ENCODE measurements around the gene MYO7B. TPM values are rescaled to one million over a fixed set of nuclear protein-coding genes. Genes with fewer than 3 reads are reported as not detected.

Gene MYO7B
- total and polyA plus RNA-seq, 2 donors (not counting 1 experiment from before 2014, with no cell fraction given) = under 0.01 TPM; not detected in 1

- H3K27me3 ChIP-seq (ENCODE audit: control insufficient read depth, insufficient read depth, low read length) = no peaks in the 10 kb centered on the region
- H3K27ac ChIP-seq (ENCODE audit: insufficient read depth, low read length) = no peak within 1 kb of the TSS
- no peak within 1 kb of the TSS for H3K4me2 ChIP-seq (ENCODE audit: extremely low read depth, insufficient read depth, low read length)
- DNase-seq (ENCODE audit: low read depth in 2 of 2) = no peak
- no peak within 1 kb of the TSS for H3K4me3 ChIP-seq (replicated peaks in 1 of 4; ENCODE audit: control extremely low read depth in 1 of 4, insufficient read depth in 1 of 4, low read depth in 3 of 4, low read length in 4 of 4)
- no peaks in the 10 kb centered on the region for H3K36me3 ChIP-seq (ENCODE audit: control insufficient read depth, insufficient read depth, low read length)
- no peaks in the 10 kb centered on the region for H4K20me1 ChIP-seq (ENCODE audit: control insufficient read depth, extremely low read depth, insufficient read depth, low read length)
- no peaks in the 10 kb centered on the region for H3K9me3 ChIP-seq (ENCODE audit: control insufficient read depth, insufficient read depth, low read depth, low read length)
- H3K79me2 ChIP-seq (ENCODE audit: control insufficient read depth, insufficient read depth, low read length) = no peaks in the 10 kb centered on the region
- H3K9ac ChIP-seq (ENCODE audit: insufficient read depth, low read length) = no peak within 1 kb of the TSS
- TF ChIP-seq CTCF (conservative IDR thresholded peaks at IDR 0.05 in 1 of 2, IDR thresholded peaks at IDR 0.05 in 1 of 2; ENCODE audit: low read depth in 1 of 2, low read length in 2 of 2) (no peak), EZH2 (IDR thresholded peaks at IDR 0.05; ENCODE audit: low read length, missing control alignments) (no peak)
- peaks cover 3% of the 10 kb centered on the region for H3K4me1 ChIP-seq (ENCODE audit: control insufficient read depth, extremely low read depth, insufficient read depth, low read length)
- H2AFZ ChIP-seq (ENCODE audit: low read length) = no peak within 1 kb of the TSS
These were observed 110.2 kb downstream of the MYO7B start, which contains the start of gene GPR17 for GRCh38 chr2:127645395-127646291. TSS of gene GPR17 (plus strand) at chr2:127646153. CDS start at chr2:127650736, 4,583 bp downstream.

- Histone ChIP-seq H3K79me2 (ENCODE audit: control insufficient read depth, insufficient read depth, low read length) (no peaks in the 10 kb centered on the region), H3K4me1 (ENCODE audit: control insufficient read depth, extremely low read depth, insufficient read depth, low read length) (peaks cover 3% of the 10 kb centered on the region), H4K20me1 (ENCODE audit: control insufficient read depth, extremely low read depth, insufficient read depth, low read length) (no peaks in the 10 kb centered on the region), H3K27me3 (ENCODE audit: control insufficient read depth, insufficient read depth, low read length) (no peaks in the 10 kb centered on the region), H3K4me3 (replicated peaks in 1 of 4; ENCODE audit: control extremely low read depth in 1 of 4, insufficient read depth in 1 of 4, low read depth in 3 of 4, low read length in 4 of 4) (no peak overlapping the region), H3K4me2 (ENCODE audit: extremely low read depth, insufficient read depth, low read length) (no peak overlapping the region), H3K9me3 (ENCODE audit: control insufficient read depth, insufficient read depth, low read depth, low read length) (no peaks in the 10 kb centered on the region), H3K27ac (ENCODE audit: insufficient read depth, low read length) (no peak overlapping the region), H3K36me3 (ENCODE audit: control insufficient read depth, insufficient read depth, low read length) (no peaks in the 10 kb centered on the region), H3K9ac (ENCODE audit: insufficient read depth, low read length) (no peak overlapping the region), H2AFZ (ENCODE audit: low read length) (no peak overlapping the region)
- no peak for DNase-seq (ENCODE audit: low read depth in 2 of 2)
- TF ChIP-seq EZH2 (IDR thresholded peaks at IDR 0.05; ENCODE audit: low read length, missing control alignments) (no peak), CTCF (conservative IDR thresholded peaks at IDR 0.05 in 1 of 2, IDR thresholded peaks at IDR 0.05 in 1 of 2; ENCODE audit: low read depth in 1 of 2, low read length in 2 of 2) (no peak)
These were observed 111.2 kb downstream of the MYO7B start for GRCh38 chr2:127646487-127647241.
